MM.1S (cell line): Measurements from ENCODE around the gene APCDD1L.
A peak's percentile ranks its signal among the peaks of the same experiment; 100 is the strongest.

ENCODE experiments used
- DNase-seq: peaks from one replicate; pipeline ENCODE4 v3.0.0-alpha.2; 2015
- H2AFZ ChIP-seq: fragments of 300-600 bp; sonication (generic); 2 replicates; pipeline ENCODE4 v1.6.0; 2016; ENCODE audit warnings: antibody characterized with exemption, low read length
- H3F3A ChIP-seq: fragments of 300-600 bp; sonication (generic); 2 replicates; pipeline ENCODE4 v1.6.1; 2016; ENCODE audit warnings: mild to moderate bottlenecking, antibody characterized with exemption, low read length, moderate library complexity, mixed read lengths; ENCODE audit not compliant: insufficient read depth
- H3K27ac ChIP-seq: fragments of 300-600 bp; sonication (generic); 2 replicates; pipeline ENCODE4 v1.5.1; 2016; ENCODE audit warnings: mild to moderate bottlenecking, low read length
- H3K27me3 ChIP-seq: fragments of 300-600 bp; sonication (generic); replicated peaks from 2 replicates; pipeline ENCODE4 v1.6.0; 2016; ENCODE audit warnings: low read length; ENCODE audit not compliant: insufficient read depth
- H3K36me3 ChIP-seq: fragments of 300-600 bp; sonication (generic); replicated peaks from 2 replicates; pipeline ENCODE4 v1.6.1; 2016; ENCODE audit warnings: mild to moderate bottlenecking, low read length, mixed read lengths; ENCODE audit not compliant: insufficient read depth
- H3K4me1 ChIP-seq: fragments of 300-600 bp; sonication (generic); 2 replicates; pipeline ENCODE4 v1.6.1; 2016; ENCODE audit warnings: low read length, mixed read lengths
- H3K4me2 ChIP-seq: fragments of 300-600 bp; sonication (generic); 2 replicates; pipeline ENCODE4 v1.6.0; 2016; ENCODE audit warnings: low read depth, low read length
- H3K4me3 ChIP-seq: fragments of 300-600 bp; sonication (generic); 2 replicates; pipeline ENCODE4 v1.5.1; 2016; ENCODE audit warnings: low read length, mixed read lengths
- H3K79me2 ChIP-seq: fragments of 300-600 bp; sonication (generic); 2 replicates; pipeline ENCODE4 v1.6.1; 2016; ENCODE audit warnings: mixed run types, low read length, mixed read lengths
- H3K9ac ChIP-seq: fragments of 300-600 bp; sonication (generic); 2 replicates; pipeline ENCODE4 v1.6.1; 2016; ENCODE audit warnings: low read length, mixed read lengths
- H3K9me2 ChIP-seq: fragments of 300-600 bp; sonication (generic); replicated peaks from 2 replicates; pipeline ENCODE4 v1.6.1; 2016; ENCODE audit warnings: mild to moderate bottlenecking, low read length, mixed read lengths; ENCODE audit not compliant: insufficient read depth
- H3K9me3 ChIP-seq: fragments of 300-600 bp; sonication (generic); replicated peaks from 2 replicates; pipeline ENCODE4 v1.6.1; 2016; ENCODE audit warnings: mild to moderate bottlenecking, low read length, mixed read lengths; ENCODE audit not compliant: insufficient read depth
- H4K20me1 ChIP-seq: fragments of 300-600 bp; sonication (generic); 2 replicates; pipeline ENCODE4 v1.6.1; 2016; ENCODE audit warnings: mild to moderate bottlenecking, low read length, moderate library complexity, mixed read lengths; ENCODE audit not compliant: insufficient read depth
- EZH2 ChIP-seq: fragments of 300-600 bp; sonication (generic); optimal IDR thresholded peaks from 2 replicates; pipeline ENCODE3; 2017; ENCODE audit warnings: low read depth, mild to moderate bottlenecking, antibody characterized with exemption, low read length, mixed read lengths
- EZH2phosphoT487 ChIP-seq: fragments of 300-600 bp; sonication (generic); IDR thresholded peaks from 2 replicates; pipeline ENCODE4 v1.6.1; 2018; ENCODE audit warnings: antibody characterized with exemption, low read length
- TF ChIP-seq, protein P1 (sequence below): fragments of 300-600 bp; sonication (generic); IDR thresholded peaks from 2 replicates; pipeline ENCODE4 v1.5.1; 2016; ENCODE audit warnings: antibody characterized with exemption, low read length, mixed read lengths

Gene APCDD1L

DNA sequence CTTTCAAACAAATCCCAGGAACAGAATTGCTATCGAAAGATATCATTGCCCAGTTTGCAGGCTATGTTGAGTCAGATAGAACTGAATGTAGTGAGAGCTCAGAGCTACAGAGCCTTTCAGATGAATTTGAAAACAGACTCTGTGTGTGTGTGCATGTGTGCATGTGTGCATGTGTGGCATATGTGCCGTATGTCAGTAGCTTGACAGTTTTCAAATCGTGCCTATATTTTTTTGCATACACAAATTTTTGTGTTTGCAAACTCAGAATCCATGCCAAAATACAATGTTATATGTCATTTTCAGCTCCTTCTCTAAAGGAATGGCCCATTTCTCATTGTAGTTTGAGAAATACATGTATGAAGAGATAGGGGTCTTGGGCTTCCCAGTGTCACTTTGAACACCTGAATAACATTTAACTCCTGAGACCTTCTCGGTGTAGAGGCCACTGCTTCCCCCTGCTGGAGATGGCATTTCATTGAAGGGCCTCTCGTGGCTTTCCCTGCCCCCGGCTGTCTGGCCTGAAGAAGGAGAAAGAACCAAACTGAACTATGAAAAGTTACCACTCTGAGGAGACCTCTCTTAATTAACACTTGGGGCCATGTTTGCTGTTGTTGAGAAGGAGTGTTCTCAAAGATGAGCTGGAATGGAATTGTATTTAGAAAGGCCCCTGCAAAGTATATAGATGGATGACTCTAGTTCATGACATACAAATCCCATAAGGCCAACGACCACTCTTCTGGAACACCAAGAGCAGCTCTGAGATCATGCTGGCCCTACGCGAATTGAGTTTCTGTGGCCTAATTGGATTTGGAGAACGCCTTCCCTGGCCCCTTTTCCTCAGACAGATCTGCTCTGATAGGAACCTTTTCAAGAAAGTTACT, 67.4 kb downstream of the APCDD1L start:
- 0 out of 2 replicates have a peak, but pooled peaks cover under 1% of the 10 kb centered on the region for H3K79me2 ChIP-seq
- TF ChIP-seq EZH2 (no peak), EZH2phosphoT487 (no peak)
- TF ChIP-seq, protein P1, sequence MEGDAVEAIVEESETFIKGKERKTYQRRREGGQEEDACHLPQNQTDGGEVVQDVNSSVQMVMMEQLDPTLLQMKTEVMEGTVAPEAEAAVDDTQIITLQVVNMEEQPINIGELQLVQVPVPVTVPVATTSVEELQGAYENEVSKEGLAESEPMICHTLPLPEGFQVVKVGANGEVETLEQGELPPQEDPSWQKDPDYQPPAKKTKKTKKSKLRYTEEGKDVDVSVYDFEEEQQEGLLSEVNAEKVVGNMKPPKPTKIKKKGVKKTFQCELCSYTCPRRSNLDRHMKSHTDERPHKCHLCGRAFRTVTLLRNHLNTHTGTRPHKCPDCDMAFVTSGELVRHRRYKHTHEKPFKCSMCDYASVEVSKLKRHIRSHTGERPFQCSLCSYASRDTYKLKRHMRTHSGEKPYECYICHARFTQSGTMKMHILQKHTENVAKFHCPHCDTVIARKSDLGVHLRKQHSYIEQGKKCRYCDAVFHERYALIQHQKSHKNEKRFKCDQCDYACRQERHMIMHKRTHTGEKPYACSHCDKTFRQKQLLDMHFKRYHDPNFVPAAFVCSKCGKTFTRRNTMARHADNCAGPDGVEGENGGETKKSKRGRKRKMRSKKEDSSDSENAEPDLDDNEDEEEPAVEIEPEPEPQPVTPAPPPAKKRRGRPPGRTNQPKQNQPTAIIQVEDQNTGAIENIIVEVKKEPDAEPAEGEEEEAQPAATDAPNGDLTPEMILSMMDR = peak; percentile 45
- H3K9ac ChIP-seq = no peak overlapping the region
- H2AFZ ChIP-seq = no peak overlapping the region
- 0 out of 2 replicates have a peak, but pooled peaks cover 5% of the 10 kb centered on the region for H3K4me1 ChIP-seq
- H3K9me2 ChIP-seq = no peaks in the 10 kb centered on the region
- H3F3A ChIP-seq = no peaks in the 10 kb centered on the region
- H3K27ac ChIP-seq = no peak overlapping the region
- 0 out of 2 replicates have a peak, but pooled peaks cover 4% of the 10 kb centered on the region for H3K36me3 ChIP-seq
- DNase-seq = peak; percentile 30
- H3K27me3 ChIP-seq = no peaks in the 10 kb centered on the region
- no peak overlapping the region for H3K4me2 ChIP-seq
- H3K9me3 ChIP-seq = no peaks in the 10 kb centered on the region
- H3K4me3 ChIP-seq = no peak overlapping the region
- no peaks in the 10 kb centered on the region for H4K20me1 ChIP-seq

DNA sequence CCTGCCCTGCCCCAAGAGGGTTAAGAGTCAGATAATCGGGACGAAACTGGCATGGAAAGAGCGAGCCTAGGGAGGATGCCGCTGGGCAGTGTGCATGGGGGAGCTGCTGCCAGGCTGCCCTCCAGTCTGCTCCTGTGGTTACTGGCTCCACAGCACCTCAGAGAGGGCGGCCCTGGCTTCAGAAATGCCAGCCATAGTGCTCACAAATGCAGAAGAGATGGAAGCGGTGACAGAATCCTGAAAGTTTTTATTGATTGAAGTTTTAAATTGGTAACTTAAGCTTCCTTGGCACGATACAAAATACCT, 68.3 kb downstream of the APCDD1L start:
- H2AFZ ChIP-seq = no peak overlapping the region
- no peaks in the 10 kb centered on the region for H3K27me3 ChIP-seq
- 0 out of 2 replicates have a peak, but pooled peaks cover 5% of the 10 kb centered on the region for H3K4me1 ChIP-seq
- TF ChIP-seq EZH2phosphoT487 (no peak), EZH2 (no peak)
- TF ChIP-seq, protein P1 = no peak
- H3K9ac ChIP-seq = no peak overlapping the region
- H3K79me2 ChIP-seq = 0 out of 2 replicates have a peak, but pooled peaks cover 9% of the 10 kb centered on the region
- no peak for DNase-seq
- H3K36me3 ChIP-seq = 0 out of 2 replicates have a peak, but pooled peaks cover 4% of the 10 kb centered on the region
- no peaks in the 10 kb centered on the region for H3K9me2 ChIP-seq
- no peak overlapping the region for H3K4me3 ChIP-seq
- no peaks in the 10 kb centered on the region for H3F3A ChIP-seq
- H3K27ac ChIP-seq = no peak overlapping the region
- no peak overlapping the region for H3K4me2 ChIP-seq
- no peaks in the 10 kb centered on the region for H3K9me3 ChIP-seq
- no peaks in the 10 kb centered on the region for H4K20me1 ChIP-seq

DNA sequence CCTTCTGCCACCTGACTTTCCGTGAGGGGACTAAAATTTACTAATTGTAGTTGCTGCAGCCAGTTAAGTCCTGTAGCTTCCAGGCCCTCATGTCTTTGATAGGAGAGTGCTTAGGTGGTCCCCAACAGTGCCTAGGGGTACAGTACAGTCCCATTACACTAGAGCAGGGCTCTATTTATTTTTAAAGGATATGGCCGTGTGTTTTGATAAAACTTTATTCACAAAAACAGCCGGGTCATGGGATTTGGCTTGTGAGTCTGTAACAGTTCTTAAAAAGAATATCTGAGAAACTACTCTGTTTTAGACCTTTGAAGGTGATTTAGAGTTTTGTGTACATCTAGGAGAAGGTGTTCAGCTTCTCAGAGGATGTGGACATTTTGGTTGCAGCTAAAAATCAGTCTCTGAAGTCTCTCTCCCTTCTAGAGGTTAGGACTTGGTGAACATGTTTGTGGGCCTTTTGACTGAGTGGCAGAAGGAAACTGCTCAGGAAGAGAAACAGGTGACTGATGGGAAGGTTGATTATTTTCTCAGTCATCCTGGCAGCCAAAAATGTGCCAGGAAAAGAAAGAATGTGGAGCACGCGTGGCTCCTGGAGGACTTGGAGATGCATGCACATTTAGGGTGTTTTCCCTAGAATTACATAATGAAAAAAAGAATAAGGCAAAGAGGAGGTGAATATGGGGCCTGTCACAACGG, 68.8 kb downstream of the APCDD1L start:
- TF ChIP-seq EZH2phosphoT487 = no peak
- TF ChIP-seq, protein P1 = no peak
- no peak for TF ChIP-seq EZH2
- Histone ChIP-seq H3K79me2 (0 out of 2 replicates have a peak, but pooled peaks cover 13% of the 10 kb centered on the region), H3K4me1 (0 out of 2 replicates have a peak, but pooled peaks cover 5% of the 10 kb centered on the region), H2AFZ (no peak overlapping the region), H3F3A (no peaks in the 10 kb centered on the region), H3K4me3 (no peak overlapping the region), H4K20me1 (no peaks in the 10 kb centered on the region), H3K9me3 (no peaks in the 10 kb centered on the region), H3K27me3 (no peaks in the 10 kb centered on the region), H3K27ac (no peak overlapping the region), H3K36me3 (0 out of 2 replicates have a peak, but pooled peaks cover 4% of the 10 kb centered on the region), H3K9ac (no peak overlapping the region), H3K9me2 (no peaks in the 10 kb centered on the region), H3K4me2 (no peak overlapping the region)
- no peak for DNase-seq
